HepG2 (cell line): ENCODE measurements around the gene ZNF345. TPM values are rescaled to one million over a fixed set of nuclear protein-coding genes. Genes with fewer than 3 reads are reported as not detected.

ENCODE experiments used
- ATAD3A ChIP-seq: sonication (generic); formaldehyde crosslinking; IDR thresholded peaks from 2 replicates; pipeline ENCODE4 v1.4.0; 2020; ENCODE audit warnings: missing genetic modification reagents
- ATF4 ChIP-seq, 2 experiments: fragments of 450-650 bp in 1 of 2; sonication (generic) in 1 of 2; formaldehyde crosslinking; IDR thresholded peaks; 2 replicates each; pipeline versions ENCODE4 v1.5.0 to v1.8.0; 2020 to 2022; ENCODE audit warnings: mild to moderate bottlenecking in 1 of 2, missing genetic modification reagents in 1 of 2
- CBX2 ChIP-seq, 2 experiments: fragments of 200-600 bp in 1 of 2; sonication (generic); formaldehyde crosslinking in 1 of 2; IDR thresholded peaks; 2 replicates each; pipeline versions ENCODE4 v1.7.0 to v1.8.1; 2018 to 2022; ENCODE audit warnings: low read depth in 2 of 2, low read length in 1 of 2, mild to moderate bottlenecking in 1 of 2, missing genetic modification reagents in 1 of 2
- CERS6 ChIP-seq: sonication (generic); formaldehyde crosslinking; IDR thresholded peaks from 2 replicates; pipeline ENCODE4 v1.5.0; 2020; ENCODE audit warnings: missing genetic modification reagents
- GABPA ChIP-seq, 2 experiments: IDR thresholded peaks; 2 replicates each; pipeline ENCODE4 v1.6.1; 2011 to 2016; ENCODE audit warnings: low read depth in 2 of 2, low read length in 1 of 2, missing biosample characterization in 1 of 2, missing genetic modification characterization in 1 of 2
- GLI4 ChIP-seq: sonication (generic); formaldehyde crosslinking; IDR thresholded peaks from 2 replicates; pipeline ENCODE4 v1.5.1; 2020; ENCODE audit warnings: missing genetic modification reagents, mild to moderate bottlenecking, moderate library complexity, borderline replicate concordance
- HCFC1 ChIP-seq: fragments of 150-350 bp; IDR thresholded peaks from 2 replicates; pipeline ENCODE4 v1.6.1; 2014; ENCODE audit warnings: low read depth, low read length
- HOMEZ ChIP-seq: IDR thresholded peaks from 2 replicates; pipeline ENCODE4 v1.6.1; 2016; ENCODE audit warnings: low read depth
- LCORL ChIP-seq, 2 experiments: fragments of 450-650 bp in 1 of 2; sonication (generic) in 1 of 2; formaldehyde crosslinking in 1 of 2; IDR thresholded peaks; 2 replicates each; pipeline versions ENCODE4 v1.5.0 to v1.6.1; 2017 to 2020; ENCODE audit warnings: antibody characterized with exemption in 1 of 2, missing genetic modification reagents in 1 of 2
- MED13 ChIP-seq: sonication (generic); formaldehyde crosslinking; IDR thresholded peaks from 2 replicates; pipeline ENCODE4 v1.5.0; 2020; ENCODE audit warnings: missing genetic modification reagents
- NFE2L2 ChIP-seq: fragments of 150-350 bp; IDR thresholded peaks from 2 replicates; pipeline ENCODE4 v1.6.1; 2014; ENCODE audit warnings: low read length
- THYN1 ChIP-seq: sonication (generic); formaldehyde crosslinking; IDR thresholded peaks from 2 replicates; pipeline ENCODE4 v1.8.1; 2023; ENCODE audit warnings: low read depth, mild to moderate bottlenecking, moderate library complexity, missing genetic modification reagents, borderline replicate concordance
- ZFP37 ChIP-seq: sonication (generic); formaldehyde crosslinking; IDR thresholded peaks from 2 replicates; pipeline ENCODE4 v1.4.0; 2020; ENCODE audit warnings: missing genetic modification reagents, borderline replicate concordance
- ZNF274 ChIP-seq: sonication (generic); formaldehyde crosslinking; IDR thresholded peaks from 2 replicates; pipeline ENCODE4 v1.5.1; 2020; ENCODE audit warnings: mild to moderate bottlenecking, missing genetic modification reagents
- ZNF367 ChIP-seq: sonication (generic); formaldehyde crosslinking; IDR thresholded peaks from 2 replicates; pipeline ENCODE4 v1.4.0; 2020; ENCODE audit warnings: missing genetic modification reagents, borderline replicate concordance
- ZNF747 ChIP-seq: sonication (generic); formaldehyde crosslinking; IDR thresholded peaks from 2 replicates; pipeline ENCODE4 v1.8.1; 2023; ENCODE audit warnings: missing genetic modification reagents, mild to moderate bottlenecking, borderline replicate concordance
- polyA plus RNA-seq, 8 experiments: library from polyadenylated mRNA; depleted of rRNA in 3 of 8; stranded (reverse) in 7 of 8; unstranded in 1 of 8; fragments of >200 nt; fragmentation: Illumina TruSeq in 4 of 8; extraction: Trizol in 4 of 8; gene quantifications; 2 replicates each; pipeline versions ENCODE4 v1.2.1 to v1.2.3, GENCODE V29; 2011 to 2016; ENCODE audit warnings: low read depth in 4 of 8, missing spikeins in 1 of 8, mixed read lengths in 1 of 8; ENCODE audit not compliant: insufficient read depth in 1 of 8
- total RNA-seq, 5 experiments: library from RNA; depleted of rRNA; stranded (reverse); fragments of >200 nt; fragmentation: Illumina TruSeq; extraction: Trizol; gene quantifications; 2 replicates each; pipeline ENCODE4 v1.2.3, GENCODE V29; 2016; ENCODE audit warnings: low read depth in 1 of 5
- TF ChIP-seq, protein P1 (sequence below): sonication (generic); formaldehyde crosslinking; IDR thresholded peaks from 2 replicates; pipeline ENCODE4; 2020; ENCODE audit warnings: missing genetic modification reagents, mild to moderate bottlenecking, borderline replicate concordance
- TF ChIP-seq, protein P2 (sequence below): sonication (generic); formaldehyde crosslinking; IDR thresholded peaks from 2 replicates; pipeline ENCODE4 v1.4.0; 2020; ENCODE audit warnings: low read depth, mild to moderate bottlenecking, missing genetic modification reagents

The ZNF345 gene
- total and polyA plus RNA-seq, 2 of the 13 experiments (the other 11 are each of a cell fraction or from before 2014, with no cell fraction given): 2.6 to 2.9 TPM

- TF ChIP-seq, protein P1, sequence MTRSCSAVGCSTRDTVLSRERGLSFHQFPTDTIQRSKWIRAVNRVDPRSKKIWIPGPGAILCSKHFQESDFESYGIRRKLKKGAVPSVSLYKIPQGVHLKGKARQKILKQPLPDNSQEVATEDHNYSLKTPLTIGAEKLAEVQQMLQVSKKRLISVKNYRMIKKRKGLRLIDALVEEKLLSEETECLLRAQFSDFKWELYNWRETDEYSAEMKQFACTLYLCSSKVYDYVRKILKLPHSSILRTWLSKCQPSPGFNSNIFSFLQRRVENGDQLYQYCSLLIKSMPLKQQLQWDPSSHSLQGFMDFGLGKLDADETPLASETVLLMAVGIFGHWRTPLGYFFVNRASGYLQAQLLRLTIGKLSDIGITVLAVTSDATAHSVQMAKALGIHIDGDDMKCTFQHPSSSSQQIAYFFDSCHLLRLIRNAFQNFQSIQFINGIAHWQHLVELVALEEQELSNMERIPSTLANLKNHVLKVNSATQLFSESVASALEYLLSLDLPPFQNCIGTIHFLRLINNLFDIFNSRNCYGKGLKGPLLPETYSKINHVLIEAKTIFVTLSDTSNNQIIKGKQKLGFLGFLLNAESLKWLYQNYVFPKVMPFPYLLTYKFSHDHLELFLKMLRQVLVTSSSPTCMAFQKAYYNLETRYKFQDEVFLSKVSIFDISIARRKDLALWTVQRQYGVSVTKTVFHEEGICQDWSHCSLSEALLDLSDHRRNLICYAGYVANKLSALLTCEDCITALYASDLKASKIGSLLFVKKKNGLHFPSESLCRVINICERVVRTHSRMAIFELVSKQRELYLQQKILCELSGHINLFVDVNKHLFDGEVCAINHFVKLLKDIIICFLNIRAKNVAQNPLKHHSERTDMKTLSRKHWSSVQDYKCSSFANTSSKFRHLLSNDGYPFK (CRISPR knock-in tag): peak; percentile 96; the same call in 1 of the 2 replicates
- TF ChIP-seq ATF4 (CRISPR knock-in tag; IDR thresholded peaks at IDR 0.05): 0 out of 4 replicates have a peak, but pooled peaks of 1 of the 2 experiments have one; percentile 17
- TF ChIP-seq CERS6 (CRISPR knock-in tag): no peak
- TF ChIP-seq ZFP37 (CRISPR knock-in tag): no peak
- TF ChIP-seq GABPA (IDR thresholded peaks at IDR 0.05; ENCODE audit: low read depth, low read length): no peak
- TF ChIP-seq GABPA (CRISPR knock-in tag; IDR thresholded peaks at IDR 0.05; ENCODE audit: low read depth): no peak
- no peak for TF ChIP-seq LCORL (IDR thresholded peaks at IDR 0.05)
- TF ChIP-seq LCORL (CRISPR knock-in tag; IDR thresholded peaks at IDR 0.05): peak; percentile 43; the same call in 1 of the 2 replicates
- 0 out of 2 replicates have a peak, but pooled peaks have one; percentile 13 for TF ChIP-seq MED13 (CRISPR knock-in tag)
- TF ChIP-seq GLI4 (CRISPR knock-in tag): 0 out of 2 replicates have a peak, but pooled peaks have one; percentile 8
- TF ChIP-seq HOMEZ (CRISPR knock-in tag): no peak
- TF ChIP-seq ATAD3A (CRISPR knock-in tag): no peak
- no peak for TF ChIP-seq ZNF367 (CRISPR knock-in tag)
- TF ChIP-seq CBX2 (IDR thresholded peaks at IDR 0.05; ENCODE audit: low read depth, low read length): no peak
- no peak for TF ChIP-seq CBX2 (CRISPR knock-in tag; IDR thresholded peaks at IDR 0.05; ENCODE audit: low read depth)
- no peak for TF ChIP-seq NFE2L2
- 0 out of 2 replicates have a peak, but pooled peaks have one; percentile 4 for TF ChIP-seq ZNF747
- TF ChIP-seq, protein P2, sequence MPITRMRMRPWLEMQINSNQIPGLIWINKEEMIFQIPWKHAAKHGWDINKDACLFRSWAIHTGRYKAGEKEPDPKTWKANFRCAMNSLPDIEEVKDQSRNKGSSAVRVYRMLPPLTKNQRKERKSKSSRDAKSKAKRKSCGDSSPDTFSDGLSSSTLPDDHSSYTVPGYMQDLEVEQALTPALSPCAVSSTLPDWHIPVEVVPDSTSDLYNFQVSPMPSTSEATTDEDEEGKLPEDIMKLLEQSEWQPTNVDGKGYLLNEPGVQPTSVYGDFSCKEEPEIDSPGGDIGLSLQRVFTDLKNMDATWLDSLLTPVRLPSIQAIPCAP: no peak
- TF ChIP-seq ZNF274 (CRISPR knock-in tag): peak; percentile 8; the same call in 1 of the 2 replicates
- TF ChIP-seq HCFC1: no peak
- TF ChIP-seq THYN1 (CRISPR knock-in tag): no peak
These were observed 11.8 kb upstream of the ZNF345 start (continued) for GRCh38 chr19:36838784-36839324.
